ENCODE data around the gene ATG3.
"Not testable (repeated sequence)": the region's sequence is repeated elsewhere in the genome, so short reads cannot be mapped to it uniquely, and the experiment has no call there.

ATG3 gene

DNA sequence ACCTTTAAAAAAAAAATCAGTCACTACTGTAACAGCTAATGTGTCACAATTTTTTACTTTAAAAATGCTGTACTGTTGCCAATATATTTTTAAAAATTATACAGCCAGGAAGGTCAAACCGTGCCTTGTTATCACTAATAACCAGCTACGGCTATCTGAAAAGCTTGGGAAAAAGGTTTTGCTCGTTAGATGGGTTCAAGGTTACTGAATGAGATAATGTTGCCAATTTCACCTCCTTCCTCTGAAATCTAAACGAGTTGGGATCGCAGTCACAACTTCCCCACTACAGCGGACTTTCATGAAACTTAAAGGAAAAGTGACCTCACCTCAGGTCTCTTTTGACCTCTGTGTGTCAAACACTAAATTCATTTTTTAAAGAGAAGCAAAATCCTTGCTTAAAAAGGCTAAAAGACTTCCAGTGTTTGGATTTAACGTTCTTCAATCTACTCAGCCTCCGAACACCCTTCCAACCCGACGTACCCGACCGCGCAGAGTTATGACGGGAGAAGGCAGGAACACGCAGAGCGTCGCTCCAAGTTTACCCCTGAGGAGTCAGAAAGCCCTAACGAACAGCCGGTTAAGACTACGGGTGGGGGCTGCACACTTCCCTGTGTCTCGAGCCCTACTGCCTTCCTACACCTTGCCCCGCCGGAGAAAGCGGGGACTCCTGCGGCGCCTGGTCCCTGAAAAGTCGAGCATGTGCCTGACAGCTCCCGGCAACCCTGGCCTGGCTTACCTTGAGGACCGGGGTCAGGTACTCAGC is 860 bp downstream of the ATG3 start:
- DNase-seq (ENCODE audit: low spot score): peak; percentile 74

DNA sequence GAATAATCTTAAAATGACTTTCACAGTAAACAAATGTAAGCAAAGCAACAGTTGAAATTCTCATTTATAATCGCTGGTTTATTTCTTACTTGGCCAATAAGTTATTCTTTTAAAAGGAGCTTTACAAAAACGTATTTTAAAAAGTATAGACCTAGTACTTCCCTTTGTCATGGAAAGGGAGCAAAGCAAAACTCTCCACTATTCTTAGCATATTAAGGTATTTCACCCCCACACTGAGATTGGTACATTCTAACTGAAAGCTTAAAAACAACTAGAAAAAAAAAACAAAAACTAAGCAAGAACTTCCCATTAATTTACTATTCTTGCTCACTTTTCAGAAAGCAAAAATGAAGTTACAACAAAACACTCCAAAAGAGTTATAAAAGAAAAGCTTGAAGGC is 1.5 kb downstream of the ATG3 start:
- DNase-seq (ENCODE audit: low spot score): no peak

- no peak for DNase-seq (ENCODE audit: low spot score)
Observed at GRCh38 chr3:112557976-112558375, 3.8 kb downstream of the ATG3 start.

GRCh38 chr3:112555535-112556170 is 6.1 kb downstream of the ATG3 start:
- DNase-seq (ENCODE audit: low spot score): no peak

- DNase-seq (ENCODE audit: low spot score): no peak
Observed at GRCh38 chr3:112550859-112551258, 10.9 kb downstream of the ATG3 start.

DNA sequence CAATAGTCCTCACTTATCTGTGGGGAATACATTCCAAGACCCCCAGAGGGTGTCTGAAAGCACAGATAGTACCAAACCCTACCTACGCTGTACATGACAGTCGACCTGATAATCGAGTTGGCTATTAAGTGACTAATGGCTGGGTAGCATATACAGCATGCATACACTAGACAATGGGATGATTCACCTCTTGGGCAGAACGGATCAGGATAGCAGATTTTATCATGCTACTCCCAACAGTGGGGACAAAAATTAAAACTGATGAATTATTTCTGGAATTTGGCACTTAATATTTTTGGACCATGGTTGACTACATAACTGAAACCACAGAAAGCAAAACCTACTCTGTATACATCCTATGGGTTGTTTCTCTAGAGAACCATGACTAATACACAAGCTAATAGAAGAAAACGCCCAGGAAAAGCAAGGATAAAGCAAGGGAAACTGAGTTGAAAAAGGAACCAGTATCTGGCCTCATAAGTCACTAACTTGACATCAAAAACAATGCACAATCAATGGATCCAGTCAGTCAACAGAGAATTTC is 15.5 kb downstream of the ATG3 start:
- no peak for DNase-seq (ENCODE audit: low spot score)

- no peak for DNase-seq (ENCODE audit: low spot score)
Observed at GRCh38 chr3:112539825-112540650, 21.7 kb downstream of the ATG3 start.

DNA sequence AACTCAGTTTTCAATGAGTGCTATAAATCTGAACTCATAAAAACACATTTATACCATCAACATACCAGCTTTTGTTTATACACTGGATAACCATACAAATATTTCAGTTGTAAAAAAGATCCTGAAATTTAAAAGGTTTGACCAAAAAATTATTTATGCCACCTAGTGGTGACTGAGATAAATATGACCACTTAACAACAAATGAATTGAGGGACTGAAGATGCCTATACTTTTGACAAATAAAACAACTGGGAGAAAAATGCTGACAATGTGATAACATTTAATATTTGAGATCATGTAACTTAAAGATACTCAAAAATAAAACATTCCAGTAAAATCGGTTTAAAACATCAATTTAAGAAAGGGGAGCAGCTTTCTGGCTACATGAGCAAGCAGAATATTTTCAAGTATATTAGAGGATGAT is 30.4 kb downstream of the ATG3 start:
- DNase-seq (ENCODE audit: low spot score): peak; percentile 14

DNA sequence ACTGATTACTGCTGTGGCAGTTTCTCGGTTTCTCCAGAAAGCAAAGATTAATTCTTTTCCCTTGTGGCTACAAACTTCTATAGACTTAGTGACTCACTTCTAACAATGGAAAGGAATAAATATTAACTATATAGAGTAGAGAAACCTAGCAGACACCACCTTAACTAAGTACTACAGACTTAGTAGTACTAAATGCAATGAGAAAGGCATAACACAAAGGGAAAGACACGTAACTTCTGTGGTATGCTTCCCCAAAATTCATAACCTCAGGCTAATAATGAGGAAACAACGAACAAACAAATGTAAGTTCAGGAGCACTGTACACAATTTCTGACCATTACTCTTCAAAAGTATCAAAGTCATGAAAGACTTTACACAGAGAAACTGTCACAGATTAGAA is 31.2 kb downstream of the ATG3 start:
- DNase-seq (ENCODE audit: low spot score): no peak

DNA sequence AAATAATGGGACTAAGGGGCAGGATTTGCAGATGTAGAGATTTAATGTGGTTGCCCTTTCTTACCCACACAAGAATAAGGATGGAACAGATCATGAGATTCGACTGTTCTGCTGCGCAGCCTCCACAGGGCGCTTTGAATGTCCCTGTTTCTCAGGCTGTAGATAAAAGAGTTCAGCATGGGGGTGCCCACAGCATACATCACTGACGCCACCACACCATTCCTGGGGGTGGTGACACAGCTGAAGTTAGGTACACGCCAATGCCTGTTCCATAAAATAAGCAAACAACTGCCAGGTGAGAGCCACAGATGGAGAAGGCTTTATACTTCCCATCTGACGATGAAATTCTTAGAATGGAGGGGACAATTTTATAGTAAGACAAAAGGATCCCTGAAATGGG is 37.6 kb downstream of the ATG3 start:
- not testable (repeated sequence) for DNase-seq (ENCODE audit: low spot score)

GRCh38 chr3:112519424-112520001 is 42.2 kb downstream of the ATG3 start:
- DNase-seq (ENCODE audit: low spot score): peak; percentile 74

DNA sequence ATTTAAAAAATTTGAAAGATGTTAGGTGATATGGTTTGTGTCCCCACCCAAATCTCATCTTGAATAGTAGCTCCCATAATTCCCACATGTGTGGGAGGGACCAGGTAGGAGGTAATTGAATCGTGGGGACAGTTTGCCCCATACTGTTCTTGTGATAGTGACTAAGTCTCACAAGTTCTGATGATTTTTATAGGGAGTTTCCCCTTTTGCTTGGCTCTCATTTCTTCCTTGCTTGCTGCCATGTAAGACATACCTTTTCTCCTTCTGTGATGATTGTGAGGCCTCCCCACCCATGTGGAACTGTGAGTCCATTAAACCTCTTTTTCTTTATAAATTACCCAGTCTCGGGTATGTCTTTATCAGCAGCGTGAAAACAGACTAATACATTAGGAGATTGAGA is 42.8 kb downstream of the ATG3 start:
- not testable (repeated sequence) for DNase-seq (ENCODE audit: low spot score)

GRCh38 chr3:112514527-112515128 is 47.1 kb downstream of the ATG3 start:
- no peak for DNase-seq (ENCODE audit: low spot score)

DNA sequence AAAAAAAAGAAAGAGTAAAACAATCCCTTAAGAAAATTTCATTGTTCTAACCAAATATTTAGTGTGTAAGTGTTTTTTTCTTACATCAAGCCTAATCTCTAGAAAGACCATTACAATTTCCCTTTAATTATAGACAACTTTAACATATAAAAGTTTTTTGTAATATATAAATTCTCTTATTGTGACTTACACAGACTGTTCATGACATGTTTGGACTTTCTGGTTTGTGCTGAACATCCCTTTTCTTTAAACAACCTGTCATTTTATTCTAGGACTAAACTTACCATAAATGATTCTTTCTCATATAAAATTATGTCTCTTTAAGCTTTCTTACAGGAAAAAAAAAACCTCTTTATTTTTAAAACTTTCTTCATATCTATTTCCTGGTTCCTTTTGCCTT is 49.4 kb downstream of the ATG3 start:
- DNase-seq (ENCODE audit: low spot score): no peak

GRCh38 chr3:112508860-112509259 is 52.9 kb downstream of the ATG3 start:
- DNase-seq (ENCODE audit: low spot score): no peak

DNA sequence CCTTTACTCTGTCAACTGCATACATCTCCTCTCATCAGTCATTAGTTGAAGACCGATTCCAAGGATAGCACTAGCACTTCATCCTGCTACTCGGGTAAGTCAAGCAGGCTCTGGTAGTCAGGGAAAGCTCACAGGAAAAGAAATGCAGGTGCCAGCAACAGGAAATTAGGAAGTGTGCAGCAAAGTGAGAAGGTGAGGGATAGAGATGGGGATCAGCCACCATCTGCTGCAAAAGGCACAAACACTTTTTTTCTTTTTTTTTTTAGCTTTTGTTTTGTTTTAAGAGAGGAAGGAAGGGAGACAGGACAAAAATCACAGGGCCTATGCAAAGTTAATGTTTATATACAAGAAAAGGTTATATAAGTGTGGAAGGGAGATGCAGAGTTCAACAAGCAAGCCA is 53.5 kb downstream of the ATG3 start:
- no peak for DNase-seq (ENCODE audit: low spot score)

GRCh38 chr3:112505907-112506306 is 55.9 kb downstream of the ATG3 start:
- no peak for DNase-seq (ENCODE audit: low spot score)

DNA sequence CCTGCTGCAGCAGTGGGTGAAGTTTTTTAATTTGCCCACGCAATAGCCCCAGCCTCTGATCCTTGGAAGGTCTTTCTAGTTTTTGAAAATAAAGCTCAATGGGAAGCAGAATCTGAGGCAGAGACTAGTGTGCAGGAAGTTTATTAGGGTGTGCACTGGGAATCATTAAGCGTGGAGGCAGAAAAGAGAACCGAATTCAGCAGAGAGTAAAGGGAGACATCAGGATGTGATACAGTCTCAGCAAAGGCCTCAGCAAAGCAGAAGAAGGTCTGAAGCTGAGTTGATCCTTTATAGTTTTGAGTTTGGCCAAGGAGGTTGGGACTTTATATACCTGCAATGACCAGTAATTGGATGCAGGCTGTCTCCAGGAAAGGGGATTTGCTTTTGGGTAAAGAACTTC is 57.6 kb downstream of the ATG3 start:
- DNase-seq (ENCODE audit: low spot score): no peak

GRCh38 chr3:112503304-112503972 is 58.3 kb downstream of the ATG3 start:
- no peak for DNase-seq (ENCODE audit: low spot score)

DNA sequence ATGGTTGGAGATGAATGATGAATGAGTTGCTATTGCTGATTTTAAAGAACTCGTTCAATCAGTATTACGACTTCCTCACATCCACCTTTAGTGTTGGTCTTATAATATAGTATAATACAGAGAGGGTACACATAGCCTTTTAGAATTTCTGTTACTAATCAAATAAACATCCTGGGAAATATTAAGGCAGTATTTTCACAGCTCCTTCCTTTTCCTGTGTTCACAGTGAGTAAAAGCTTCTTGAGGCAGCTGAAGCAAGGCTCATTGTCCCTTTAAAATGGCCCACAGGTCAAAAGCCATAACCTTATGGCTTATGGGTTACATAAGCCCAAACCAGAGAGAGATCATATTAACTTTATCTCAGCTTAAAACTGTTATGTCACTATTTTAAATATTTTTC is 61.1 kb downstream of the ATG3 start:
- no peak for DNase-seq (ENCODE audit: low spot score)
